NCI-H1930 (cell line): ENCODE measurements around the gene HOXC10.

Experiments
- DNase-seq, 2 experiments: peaks; one replicate each; lab custom pipeline; 2025; lab: John Stamatoyannopoulos, UW

Gene HOXC10

DNA sequence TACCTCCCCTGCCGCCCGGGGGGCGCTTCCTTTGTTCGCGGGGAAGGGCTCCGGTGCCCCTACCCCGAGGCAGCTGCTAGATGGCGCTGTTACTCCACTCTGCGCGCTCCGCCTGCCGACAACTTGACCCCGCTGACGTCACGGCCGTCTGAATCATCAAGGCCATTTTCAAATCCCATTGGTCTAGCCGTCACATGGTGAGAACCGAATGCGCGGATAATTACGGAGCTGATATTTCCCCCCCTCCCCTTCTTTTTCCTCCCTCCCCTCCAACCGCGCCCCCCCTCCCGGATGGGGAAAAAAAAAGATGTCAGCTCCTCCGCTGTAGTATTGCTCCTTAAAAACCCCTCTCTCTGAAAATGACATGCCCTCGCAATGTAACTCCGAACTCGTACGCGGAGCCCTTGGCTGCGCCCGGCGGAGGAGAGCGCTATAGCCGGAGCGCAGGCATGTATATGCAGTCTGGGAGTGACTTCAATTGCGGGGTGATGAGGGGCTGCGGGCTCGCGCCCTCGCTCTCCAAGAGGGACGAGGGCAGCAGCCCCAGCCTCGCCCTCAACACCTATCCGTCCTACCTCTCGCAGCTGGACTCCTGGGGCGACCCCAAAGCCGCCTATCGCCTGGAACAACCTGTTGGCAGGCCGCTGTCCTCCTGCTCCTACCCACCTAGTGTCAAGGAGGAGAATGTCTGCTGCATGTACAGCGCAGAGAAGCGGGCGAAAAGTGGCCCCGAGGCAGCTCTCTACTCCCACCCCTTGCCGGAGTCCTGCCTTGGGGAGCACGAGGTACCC lies at the start of gene HOXC10:
Gene HOXC10, plus strand, starts transcription at position 246 of the 791 bp plus-strand sequence. Its CDS starts 114 bp downstream, at position 360.
- peak; percentile 78 to 93 for DNase-seq

DNA sequence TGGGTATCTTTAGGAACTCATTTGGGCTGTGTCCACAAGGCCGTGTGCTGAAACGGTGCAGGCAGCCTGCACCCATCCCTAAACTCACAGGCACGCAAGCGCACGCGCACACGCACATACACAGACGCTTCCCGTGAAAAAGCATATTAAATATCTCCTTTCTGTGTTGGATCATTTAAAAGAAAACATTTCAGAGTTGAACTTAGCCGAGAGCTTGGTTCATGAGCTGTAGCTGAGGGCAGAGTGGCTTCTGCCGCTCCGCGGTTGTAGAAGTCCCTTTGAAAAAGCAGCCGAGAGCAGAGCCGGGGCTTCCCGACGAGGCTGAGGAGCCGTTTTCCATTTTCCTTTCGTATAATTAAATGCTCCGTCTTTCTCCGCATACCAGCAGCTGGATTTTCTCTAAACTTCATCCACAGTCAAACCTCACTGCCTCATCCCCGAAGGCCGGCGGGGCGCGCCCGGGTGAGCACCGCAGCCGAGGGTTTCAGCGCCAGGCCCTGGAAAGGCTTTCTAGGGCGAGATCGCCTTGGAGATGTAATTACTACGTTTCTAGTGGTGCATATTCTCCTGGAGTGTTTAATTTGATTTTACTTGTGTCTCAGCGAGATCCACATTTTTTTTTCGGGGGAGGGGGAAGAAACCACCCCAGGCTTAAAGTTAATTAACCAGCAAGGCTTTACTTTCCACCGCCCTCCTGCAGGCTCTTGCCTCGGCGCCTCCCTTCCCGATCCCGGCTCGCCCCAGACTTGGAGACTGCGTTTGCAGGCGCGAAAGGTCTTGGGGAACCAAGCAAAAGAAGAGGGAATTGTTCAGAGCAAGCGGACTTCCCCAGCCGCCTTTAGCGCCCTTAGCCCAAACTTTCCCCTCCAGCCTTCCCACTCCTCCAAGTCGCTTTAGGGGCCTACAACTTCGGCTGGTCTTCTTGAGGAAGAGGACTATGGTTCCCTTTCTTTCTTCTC lies 49.3 kb upstream of the HOXC10 start:
- no peak for DNase-seq

DNA sequence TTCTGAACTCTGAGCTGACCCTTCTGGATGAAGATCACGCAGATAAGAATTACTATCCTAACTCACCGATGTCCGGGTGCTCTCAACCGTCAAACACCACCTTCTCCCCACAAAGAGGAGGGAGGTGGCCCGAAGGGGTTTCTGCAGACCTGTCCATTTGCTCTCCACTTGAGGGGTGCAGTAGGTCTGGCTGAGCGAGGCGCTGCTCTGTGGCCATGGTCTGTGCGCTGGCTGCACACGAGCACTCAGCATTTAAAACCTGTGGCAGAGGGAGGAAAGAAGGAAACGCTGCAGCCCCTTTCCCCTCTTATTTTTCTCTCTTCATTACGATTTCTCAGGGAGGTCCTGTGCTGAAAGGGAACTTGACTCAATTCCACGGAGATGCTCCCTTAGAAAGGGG lies 47.8 kb upstream of the HOXC10 start:
- DNase-seq, result no peak

DNA sequence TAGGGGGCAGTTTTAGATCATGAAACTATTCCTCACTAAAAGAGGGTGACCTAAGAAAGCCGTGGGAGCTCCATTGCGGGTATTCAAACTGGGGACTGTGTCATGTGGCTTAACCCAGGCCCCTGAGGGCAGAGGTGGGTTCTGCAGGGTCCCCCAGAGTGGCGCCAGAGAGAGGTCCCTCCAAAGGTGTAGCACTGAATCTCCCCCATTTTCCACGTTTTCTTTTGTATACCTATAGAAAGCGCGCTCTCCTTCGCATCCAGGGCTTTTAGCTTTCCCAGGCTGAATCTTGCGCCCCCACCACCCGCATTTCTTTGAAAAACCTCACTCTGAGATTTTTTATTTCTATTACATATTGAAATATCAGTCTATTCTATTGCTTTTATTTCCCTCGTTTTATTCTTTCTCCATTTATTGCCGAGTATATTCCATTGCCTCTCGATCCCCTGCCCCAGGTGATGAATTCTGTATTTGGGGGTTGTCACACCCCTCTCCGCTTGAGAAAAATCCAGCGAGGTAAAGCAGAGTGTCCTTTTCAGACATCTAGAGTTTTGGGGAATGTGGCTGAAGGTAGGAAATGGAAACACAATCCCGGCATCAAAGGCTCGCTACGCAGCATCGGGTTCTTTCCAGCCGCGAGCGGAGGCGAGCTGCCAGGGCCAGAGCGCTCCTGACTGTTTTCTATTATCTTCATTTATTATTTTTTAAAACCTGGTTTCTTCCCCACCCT lies 47.2 kb upstream of the HOXC10 start:
- no peak for DNase-seq

DNA sequence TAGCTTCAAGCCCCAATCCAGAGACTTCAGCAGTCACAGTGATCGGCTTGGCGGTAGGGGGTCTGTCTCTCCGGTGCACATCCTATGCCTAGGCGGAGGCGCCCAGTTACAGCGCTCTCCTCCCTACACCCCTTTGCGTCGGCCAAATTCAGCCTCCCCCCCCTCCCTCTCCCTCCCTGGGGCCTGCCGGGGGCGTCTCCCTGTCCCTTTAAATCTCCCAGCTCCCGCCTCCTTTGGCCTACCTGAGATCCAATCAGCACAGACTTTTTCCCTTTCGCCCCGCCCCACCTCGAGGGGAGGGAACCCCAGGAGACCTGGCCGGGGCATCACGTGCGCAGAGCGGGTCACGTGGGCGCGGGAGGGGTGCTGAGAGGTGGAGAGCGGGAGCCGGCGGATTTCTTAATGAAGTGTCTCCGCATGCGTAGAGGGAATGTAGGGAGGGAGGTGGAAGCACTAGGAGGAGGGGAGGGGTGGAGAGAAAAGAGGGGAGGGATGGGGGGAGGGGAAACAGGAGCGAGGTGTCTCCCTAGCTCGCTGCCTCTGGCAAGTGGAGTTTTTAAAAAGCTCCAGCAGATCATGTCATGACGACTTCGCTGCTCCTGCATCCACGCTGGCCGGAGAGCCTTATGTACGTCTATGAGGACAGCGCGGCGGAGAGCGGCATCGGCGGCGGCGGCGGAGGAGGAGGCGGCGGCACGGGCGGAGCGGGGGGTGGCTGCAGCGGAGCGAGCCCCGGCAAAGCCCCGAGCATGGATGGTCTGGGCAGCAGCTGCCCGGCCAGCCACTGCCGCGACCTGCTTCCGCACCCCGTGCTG lies 46.4 kb upstream of the HOXC10 start, which contains the start of gene HOXC13:
Gene HOXC13, plus strand, starts transcription at position 506 of the 815 bp plus-strand sequence. Its CDS starts 76 bp downstream, at position 582.
- DNase-seq, result peak; percentile 84 to 85

DNA sequence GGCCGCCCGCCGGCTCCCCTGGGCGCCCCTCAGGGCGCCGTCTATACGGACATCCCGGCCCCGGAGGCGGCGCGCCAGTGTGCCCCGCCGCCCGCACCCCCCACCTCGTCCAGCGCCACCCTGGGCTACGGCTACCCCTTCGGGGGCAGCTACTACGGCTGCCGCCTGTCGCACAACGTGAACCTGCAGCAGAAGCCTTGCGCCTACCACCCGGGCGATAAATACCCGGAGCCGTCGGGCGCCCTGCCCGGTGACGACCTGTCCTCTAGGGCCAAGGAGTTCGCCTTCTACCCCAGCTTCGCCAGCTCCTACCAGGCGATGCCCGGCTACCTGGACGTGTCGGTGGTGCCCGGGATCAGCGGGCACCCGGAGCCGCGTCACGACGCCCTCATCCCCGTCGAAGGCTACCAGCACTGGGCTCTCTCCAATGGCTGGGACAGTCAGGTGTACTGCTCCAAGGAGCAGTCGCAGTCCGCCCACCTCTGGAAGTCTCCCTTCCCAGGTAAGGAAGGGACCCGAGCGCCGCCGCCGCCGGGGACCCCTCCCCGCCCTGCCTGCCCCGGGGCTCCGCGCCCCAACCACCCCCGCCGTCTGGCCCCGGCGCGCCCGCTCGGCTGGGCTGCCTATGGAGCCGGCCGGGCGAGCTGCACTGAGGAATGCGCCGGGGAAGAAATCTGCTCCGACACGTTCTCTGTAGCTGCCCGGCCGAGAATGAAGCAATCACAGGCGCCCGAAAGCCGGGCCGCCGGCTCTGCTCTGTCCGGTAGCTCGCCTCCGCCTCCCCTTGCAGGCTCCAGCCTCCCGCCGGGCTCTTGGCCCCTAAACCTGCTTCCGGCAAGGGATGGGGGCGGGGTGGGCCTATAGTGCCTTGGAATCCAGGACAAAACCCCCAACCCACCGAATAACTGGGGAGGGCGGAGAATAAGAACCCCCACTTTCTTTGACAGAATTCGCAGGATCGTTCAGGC lies 45.5 kb upstream of the HOXC10 start:
- no peak for DNase-seq

DNA sequence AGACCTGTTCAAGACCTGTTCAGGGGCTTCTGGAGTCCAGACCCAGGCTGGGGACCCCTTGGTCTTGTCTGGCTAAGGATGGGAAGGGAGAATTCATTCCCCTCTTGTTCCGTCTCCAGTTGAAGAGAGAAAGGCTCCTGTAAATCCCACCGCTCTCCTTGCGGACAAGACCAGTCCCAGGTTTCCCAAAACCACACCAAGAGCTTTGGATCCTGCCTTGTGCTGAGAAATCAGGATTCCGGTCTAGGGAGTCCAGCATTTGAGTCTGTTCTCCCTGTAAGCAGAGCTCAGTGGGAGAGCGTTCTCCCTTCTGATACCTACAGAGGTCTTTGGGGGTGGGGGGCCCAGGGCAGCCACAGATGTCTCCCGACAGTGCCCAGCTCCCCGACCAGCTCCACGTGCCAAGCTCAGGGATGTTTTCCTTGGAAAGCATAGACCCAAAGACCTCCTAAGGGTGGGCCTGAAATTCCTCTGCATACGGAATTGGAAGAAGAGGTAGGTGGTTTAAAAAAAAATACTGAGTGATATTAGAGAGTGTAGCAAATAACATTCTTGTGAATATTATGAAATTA lies 44.4 kb upstream of the HOXC10 start:
- no peak for DNase-seq

DNA sequence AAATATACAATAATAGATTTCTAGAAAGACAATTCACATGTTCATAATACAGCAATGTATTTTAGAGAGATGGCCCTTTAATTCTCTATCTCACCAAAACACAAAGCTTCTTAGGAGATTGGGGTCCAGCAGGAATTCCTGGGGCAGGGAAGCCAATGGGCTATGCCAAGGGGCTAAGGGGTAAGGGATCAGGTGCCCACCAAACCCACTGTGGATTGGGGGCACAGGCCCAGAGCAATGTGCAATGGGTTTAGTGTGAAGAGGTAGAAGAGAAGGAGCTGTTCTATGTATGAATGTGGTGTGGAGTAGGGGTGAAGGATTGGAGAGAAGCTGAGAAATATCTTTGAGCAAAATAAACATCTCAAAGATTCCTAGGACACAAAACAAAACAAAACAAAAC lies 43.8 kb upstream of the HOXC10 start:
- no peak for DNase-seq

DNA sequence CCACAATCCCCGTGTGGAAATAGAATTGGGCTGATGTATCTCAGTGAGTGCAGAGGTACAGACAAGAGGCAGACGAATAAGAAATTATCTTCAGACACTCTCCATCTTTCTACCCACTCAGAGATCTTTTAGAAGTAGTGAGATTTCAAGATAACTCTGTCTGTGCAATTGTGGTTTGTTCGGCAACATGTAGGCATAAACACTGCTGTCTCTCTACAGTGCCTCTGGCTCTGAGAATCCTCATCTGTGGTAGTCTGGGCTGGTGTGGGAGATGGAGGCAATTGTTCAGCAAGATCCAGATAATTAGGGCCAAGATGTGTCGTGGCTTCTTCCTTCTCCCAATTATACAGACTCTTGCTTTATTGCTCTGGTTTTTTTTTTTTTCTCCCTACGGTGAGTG lies 43.2 kb upstream of the HOXC10 start:
- no peak for DNase-seq

DNA sequence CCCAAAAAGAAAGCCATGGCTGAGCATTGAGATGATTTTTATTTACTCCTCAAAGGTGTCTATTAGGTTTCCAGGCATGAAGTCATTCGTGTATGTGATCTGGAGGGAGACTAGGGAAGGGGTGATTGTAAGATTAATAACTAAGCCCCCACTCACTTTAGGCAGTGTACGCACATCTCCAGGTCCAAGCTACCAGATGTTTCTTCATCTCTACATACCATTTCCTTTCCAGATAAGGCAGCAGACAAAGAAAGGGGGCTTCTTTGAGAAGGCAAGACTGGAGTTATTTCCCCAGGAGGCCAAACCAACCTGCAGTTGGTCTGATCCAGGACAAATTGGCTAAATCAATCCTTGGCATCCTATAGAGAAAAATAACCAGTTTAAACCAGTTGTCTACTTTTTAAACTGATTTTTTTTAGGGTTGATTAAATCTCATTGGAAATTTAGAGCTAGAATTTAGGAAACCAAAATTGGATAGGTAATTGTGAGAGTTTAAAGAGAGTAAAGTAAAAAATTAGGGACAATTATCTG lies 42.4 kb upstream of the HOXC10 start:
- no peak for DNase-seq

DNA sequence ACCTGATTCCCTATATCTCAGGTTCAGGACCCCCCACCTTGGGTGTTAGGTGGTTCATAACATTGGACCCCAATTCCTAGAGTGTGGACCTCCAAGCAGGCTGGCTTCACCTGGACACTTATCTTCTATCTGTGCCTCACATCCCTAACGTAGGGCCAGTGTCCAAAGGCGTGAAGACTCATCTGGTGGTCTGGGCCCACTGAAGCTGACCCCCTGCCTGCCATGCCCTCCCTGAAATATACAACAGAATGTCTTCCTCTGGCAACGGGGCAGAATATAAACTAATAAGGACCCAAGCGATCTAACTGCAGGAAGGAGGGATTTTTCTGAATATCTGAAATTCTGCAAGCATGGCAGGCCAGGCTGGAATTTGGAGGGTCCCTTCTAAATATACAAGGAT lies 40.7 kb upstream of the HOXC10 start:
- no peak for DNase-seq

DNA sequence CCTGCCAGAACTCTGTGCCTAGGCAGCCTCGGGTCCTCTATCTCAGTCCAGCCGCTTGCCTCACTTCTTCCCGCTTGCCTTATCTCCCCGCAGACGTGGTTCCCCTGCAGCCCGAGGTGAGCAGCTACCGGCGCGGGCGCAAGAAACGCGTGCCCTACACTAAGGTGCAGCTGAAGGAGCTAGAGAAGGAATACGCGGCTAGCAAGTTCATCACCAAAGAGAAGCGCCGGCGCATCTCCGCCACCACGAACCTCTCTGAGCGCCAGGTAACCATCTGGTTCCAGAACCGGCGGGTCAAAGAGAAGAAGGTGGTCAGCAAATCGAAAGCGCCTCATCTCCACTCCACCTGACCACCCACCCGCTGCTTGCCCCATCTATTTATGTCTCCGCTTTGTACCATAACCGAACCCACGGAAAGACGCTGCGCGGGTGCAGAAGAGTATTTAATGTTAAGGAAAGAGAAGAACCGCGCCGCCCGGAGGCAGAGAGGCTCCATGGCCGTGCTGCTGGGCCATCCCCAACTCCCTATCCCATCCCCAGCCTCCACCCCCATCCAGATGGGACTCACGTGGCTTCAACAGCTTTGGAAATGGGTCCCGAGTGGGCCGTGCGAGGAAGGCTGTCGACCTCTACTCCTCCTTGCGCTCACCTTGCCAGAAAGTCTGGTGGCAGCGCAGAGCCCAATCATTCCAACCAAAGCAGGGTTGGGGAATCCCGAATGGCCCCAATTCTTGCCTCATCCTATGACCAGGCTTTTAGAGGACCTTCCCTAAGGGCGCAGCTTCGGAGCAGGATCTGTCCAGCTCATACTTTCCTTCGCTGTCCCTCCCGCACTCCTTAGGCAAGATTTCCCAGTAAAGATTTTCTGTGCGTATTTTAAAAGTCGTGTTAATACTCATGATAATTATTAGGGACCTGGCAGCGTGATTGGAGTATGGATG lies 39.8 kb upstream of the HOXC10 start:
- DNase-seq, result no peak

DNA sequence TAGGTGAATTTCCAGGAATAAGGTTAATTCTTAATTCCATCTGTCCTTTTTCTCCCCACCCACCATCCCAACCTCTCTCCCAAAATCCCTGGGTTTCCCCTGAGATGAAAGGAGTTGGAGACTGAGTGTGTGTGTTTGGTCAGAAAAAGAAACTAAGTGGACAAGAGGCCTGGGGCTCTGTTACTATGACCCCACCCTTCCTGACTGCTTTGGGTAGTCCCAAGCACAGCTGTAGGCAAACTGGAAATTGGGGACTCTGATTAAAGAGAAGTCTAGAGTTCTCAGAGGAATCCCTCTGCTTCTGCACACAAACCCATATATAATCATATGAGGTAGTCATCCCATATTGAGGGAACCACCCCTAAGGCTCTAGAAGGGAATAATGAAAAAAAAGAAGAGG lies 37.2 kb upstream of the HOXC10 start:
- DNase-seq, result no peak

DNA sequence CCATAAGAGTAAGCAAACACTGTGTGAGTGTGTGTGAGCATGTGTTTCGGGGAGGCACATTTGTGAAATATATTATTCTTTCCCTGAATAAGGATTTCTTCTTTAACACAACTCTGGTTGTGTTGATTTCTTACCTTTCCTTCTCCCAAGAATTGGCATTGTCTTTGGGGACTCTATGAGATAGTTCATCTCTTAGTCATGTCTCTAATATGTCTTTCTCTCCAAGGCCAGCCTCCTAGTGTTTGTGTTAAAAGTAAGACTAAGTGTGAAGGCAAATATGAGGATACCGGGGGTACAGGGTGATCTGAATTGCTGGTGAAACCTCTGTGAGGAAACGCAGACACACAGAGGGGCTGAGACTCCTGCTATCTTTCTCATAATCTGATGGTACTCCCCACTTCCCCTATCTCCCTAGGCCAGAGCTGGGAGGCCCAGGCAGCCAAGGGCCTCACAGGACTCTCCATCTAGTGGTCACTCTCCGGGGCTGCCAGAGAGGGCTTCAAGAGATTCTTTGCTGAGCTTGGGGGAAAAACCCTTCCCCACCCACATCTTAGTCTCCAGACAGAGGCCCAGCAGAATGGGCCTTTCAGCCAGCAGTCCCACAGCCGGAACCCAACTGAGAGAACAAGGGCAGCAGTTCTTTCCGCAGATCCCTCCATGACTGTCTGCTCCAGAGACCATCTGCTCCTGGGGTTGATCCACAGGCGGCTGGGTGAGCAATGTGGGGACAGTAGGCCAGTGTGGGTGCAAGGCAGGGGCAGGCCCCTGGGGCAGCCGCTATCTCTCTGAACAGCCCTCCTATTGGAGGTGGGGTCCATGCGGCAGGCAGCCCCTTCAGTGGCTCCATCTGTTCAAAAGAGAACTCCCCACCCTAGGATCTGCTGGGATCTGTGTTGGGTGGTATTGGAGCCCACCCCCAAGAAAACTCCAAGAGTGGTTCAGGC lies 36.0 kb upstream of the HOXC10 start:
- DNase-seq, result no peak

DNA sequence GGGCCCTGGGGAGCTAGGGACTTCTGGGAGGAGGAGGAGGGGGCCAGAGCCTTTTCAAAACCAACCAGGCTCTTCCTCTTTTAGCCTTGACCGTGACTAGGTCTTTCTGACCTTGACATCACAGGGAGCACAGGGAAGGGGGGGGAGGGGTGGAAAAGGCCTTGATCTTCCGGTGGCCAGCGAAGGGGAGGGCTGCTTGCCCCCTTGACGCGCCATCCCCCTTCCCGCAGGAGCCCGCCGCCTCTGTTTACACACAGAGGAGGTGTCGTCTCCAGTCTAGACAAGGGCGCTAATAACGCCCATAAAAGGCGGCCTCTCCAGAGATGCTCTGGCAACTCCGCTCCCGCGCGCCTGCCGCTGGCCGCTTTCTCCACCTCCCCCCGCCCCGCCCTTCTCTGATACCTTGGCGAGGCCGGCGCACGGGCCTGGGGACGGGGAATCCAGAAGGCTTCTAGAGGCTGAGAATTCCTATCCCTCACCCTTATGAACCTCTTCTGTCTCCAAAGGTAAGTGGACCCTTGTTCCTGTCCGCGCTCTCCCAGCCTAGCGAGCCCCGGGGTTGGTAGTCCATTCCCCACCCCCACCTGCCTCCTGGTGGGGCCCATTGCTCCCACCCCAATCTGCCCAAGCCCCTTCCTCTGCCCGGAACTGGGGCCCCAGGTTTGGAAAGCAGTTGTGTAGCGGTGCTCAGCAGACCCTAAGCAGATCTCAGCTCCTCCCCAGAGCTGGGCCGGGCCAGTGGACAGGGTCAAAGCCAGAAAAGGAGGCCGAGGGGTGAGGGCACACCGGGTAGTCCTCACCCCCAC lies 35.1 kb upstream of the HOXC10 start:
- no peak for DNase-seq

DNA sequence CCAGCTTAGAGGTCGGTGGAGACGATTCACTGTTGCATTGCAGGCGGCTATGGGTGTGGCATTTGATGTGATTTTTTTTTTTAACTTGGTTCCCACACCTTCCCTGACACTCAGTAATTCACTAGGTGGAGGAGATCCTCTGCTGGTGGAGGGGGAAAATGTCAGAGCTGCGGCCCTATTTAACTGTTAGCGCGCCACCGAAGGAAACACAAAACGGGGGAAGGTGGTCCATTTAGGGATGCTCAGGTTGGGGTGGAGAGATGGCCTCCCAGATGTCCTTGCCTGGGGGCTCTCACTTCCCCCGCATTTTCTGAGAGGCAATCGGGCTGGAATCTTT lies 34.5 kb upstream of the HOXC10 start:
- no peak for DNase-seq
